NCI-H2029 treated with DMSO at 0.1 percent for 48 hours (cell line): ENCODE data around the gene RAB4B.
"Not testable (repeated sequence)": the region's sequence is repeated elsewhere in the genome, so short reads cannot be mapped to it uniquely, and the experiment has no call there.

ENCODE experiments used
- DNase-seq: peaks from one replicate; lab custom pipeline; 2025; lab: John Stamatoyannopoulos, UW

The RAB4B gene

GRCh38 chr19:40780582-40780981 is 2.5 kb downstream of the RAB4B start:
- no peak for DNase-seq

GRCh38 chr19:40781140-40781539 is 3.1 kb downstream of the RAB4B start:
- no peak for DNase-seq

GRCh38 chr19:40783711-40784110 is 5.7 kb downstream of the RAB4B start:
- DNase-seq, result no peak

GRCh38 chr19:40784146-40784545 is 6.1 kb downstream of the RAB4B start:
- not testable (repeated sequence) for DNase-seq

GRCh38 chr19:40785526-40785925 is 7.5 kb downstream of the RAB4B start:
- no peak for DNase-seq

- DNase-seq, result no peak
Observed at GRCh38 chr19:40786060-40787037, 8.3 kb downstream of the RAB4B start.

GRCh38 chr19:40791349-40791748 is 13.3 kb downstream of the RAB4B start:
- DNase-seq, result no peak

GRCh38 chr19:40791996-40792395 is 13.9 kb downstream of the RAB4B start:
- no peak for DNase-seq

GRCh38 chr19:40797166-40797962 is 19.3 kb downstream of the RAB4B start:
- no peak for DNase-seq

GRCh38 chr19:40797963-40798682 is 20.1 kb downstream of the RAB4B start:
- DNase-seq, result peak; percentile 43

- peak; percentile 88 for DNase-seq
Observed at GRCh38 chr19:40798683-40799557, 20.9 kb downstream of the RAB4B start, which contains the start of gene EGLN2. EGLN2 (plus strand) TSS chr19:40799191; CDS start chr19:40800573, 1,382 bp downstream.

- no peak for DNase-seq
Observed at GRCh38 chr19:40799558-40800338, 21.7 kb downstream of the RAB4B start.

GRCh38 chr19:40800339-40800996 is 22.4 kb downstream of the RAB4B start:
- no peak for DNase-seq

- DNase-seq, result no peak
Observed at GRCh38 chr19:40800997-40801377, 22.9 kb downstream of the RAB4B start.

- DNase-seq, result no peak
Observed at GRCh38 chr19:40801426-40802299, 23.6 kb downstream of the RAB4B start.

- DNase-seq, result no peak
Observed at GRCh38 chr19:40802300-40803169, 24.5 kb downstream of the RAB4B start.

GRCh38 chr19:40803170-40803856 is 25.3 kb downstream of the RAB4B start:
- no peak for DNase-seq
